ENCODE results near the gene PCNX2.

DNA sequence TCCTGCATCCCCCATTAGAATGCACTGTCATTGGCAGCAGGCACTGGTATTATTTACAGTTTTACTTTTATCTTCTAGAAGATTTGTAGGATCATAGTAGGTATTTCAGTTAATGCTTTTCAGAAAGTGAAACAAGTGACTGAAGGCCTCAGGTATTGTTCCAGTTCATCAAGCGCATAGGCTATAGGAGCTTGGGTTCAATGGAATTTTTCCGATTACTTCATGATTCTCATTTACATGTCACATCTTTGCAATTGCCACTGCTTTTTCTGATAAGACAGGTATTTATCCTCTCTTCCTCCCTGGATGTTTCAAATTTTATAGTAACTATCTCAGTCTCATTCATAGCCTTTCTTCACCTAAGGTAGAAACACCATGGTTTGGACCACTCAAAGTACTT is 183.8 kb downstream of the PCNX2 start:
- TF ChIP-seq CTCF (optimal IDR thresholded peaks at IDR 0.05 in 1 of 3, IDR thresholded peaks at IDR 0.05 in 1 of 3, conservative IDR thresholded peaks at IDR 0.05 in 1 of 3; ENCODE audit: extremely low read depth in 1 of 3, insufficient read depth in 2 of 3, low read length in 3 of 3) (no peak), EZH2 (IDR thresholded peaks at IDR 0.05; ENCODE audit: low read length) (no peak)
